Measurements from ENCODE around the gene LAMC1. TPM values are rescaled to one million over a fixed set of nuclear protein-coding genes. Genes with fewer than 3 reads are reported as not detected.
A peak's percentile ranks its signal among the peaks of the same experiment; 100 is the strongest.

The LAMC1 gene
- total RNA-seq, 4 donors from 2014 or later, result 387 to 474 (median 408) TPM

GRCh38 chr1:183090391-183091006, 67.3 kb downstream of the LAMC1 start:
- H3K4me3 ChIP-seq, result peak overlapping the region in 2 of 4 donors; percentile 5 to 6
- 26% methylated on average over 5 of the region's 5 CpGs for WGBS
- no peaks in the 10 kb centered on the region for H3K27me3 ChIP-seq
- peak overlapping the region; percentile 65 to 83 (median 71) for H3K27ac ChIP-seq (replicated peaks in 1 of 4)
- peaks cover 34 to 93% (median 90%) of the 10 kb centered on the region in 4 donors for H3K4me1 ChIP-seq
- DNase-seq (ENCODE audit: extremely low spot score), result no peak
- no peaks in the 10 kb centered on the region for H3K36me3 ChIP-seq
- TF ChIP-seq CTCF (IDR thresholded peaks at IDR 0.05) (no peak), POLR2AphosphoS5 (IDR thresholded peaks at IDR 0.05) (peak; percentile 78 to 87), POLR2A (IDR thresholded peaks at IDR 0.05; ENCODE audit: low read depth) (no peak), EP300 (IDR thresholded peaks at IDR 0.05) (no peak)
- H3K9me3 ChIP-seq, result no peaks in the 10 kb centered on the region
- intact Hi-C loops (cut with DNase I), result no loop called here

GRCh38 chr1:183091181-183091580, 68.0 kb downstream of the LAMC1 start:
- 75% methylated on average over 2 of the region's 2 CpGs for WGBS
- intact Hi-C loops (cut with DNase I), result no loop called here
- no peak for TF ChIP-seq POLR2AphosphoS5 (IDR thresholded peaks at IDR 0.05)
- Histone ChIP-seq H3K9me3 (no peaks in the 10 kb centered on the region), H3K4me3 (peak overlapping the region in 1 of 4 donors; percentile 6), H3K36me3 (no peaks in the 10 kb centered on the region), H3K4me1 (peaks cover 34 to 93% (median 90%) of the 10 kb centered on the region in 4 donors), H3K27ac (replicated peaks in 1 of 4) (peak overlapping the region; percentile 65 to 83 (median 71)), H3K27me3 (no peaks in the 10 kb centered on the region)
- DNase-seq (ENCODE audit: extremely low spot score), result no peak

- Histone ChIP-seq H3K36me3 (no peaks in the 10 kb centered on the region), H3K27ac (replicated peaks in 1 of 4) (peak overlapping the region in 3 of 4 donors; percentile 18 to 66 (median 30)), H3K9me3 (no peaks in the 10 kb centered on the region), H3K4me3 (no peak overlapping the region), H3K4me1 (peaks cover 42 to 98% (median 94%) of the 10 kb centered on the region in 4 donors), H3K27me3 (no peaks in the 10 kb centered on the region)
- no peak for TF ChIP-seq POLR2A (IDR thresholded peaks at IDR 0.05; ENCODE audit: low read depth)
- no peak for DNase-seq (ENCODE audit: extremely low spot score)
- WGBS, result 93% methylated on average over 2 of the region's 2 CpGs
- intact Hi-C loops (cut with DNase I), result no loop called here
These were observed 69.1 kb downstream of the LAMC1 start for GRCh38 chr1:183092350-183092749.

- TF ChIP-seq EP300 (IDR thresholded peaks at IDR 0.05), result no peak
- no peak for TF ChIP-seq POLR2A (IDR thresholded peaks at IDR 0.05; ENCODE audit: low read depth)
- TF ChIP-seq CTCF (IDR thresholded peaks at IDR 0.05), result no peak
- no peak for TF ChIP-seq POLR2AphosphoS5 (IDR thresholded peaks at IDR 0.05)
- intact Hi-C loops (cut with DNase I), result no loop called here
These were observed 69.9 kb downstream of the LAMC1 start for GRCh38 chr1:183093066-183093668.

GRCh38 chr1:183093786-183094298, 70.6 kb downstream of the LAMC1 start:
- DNase-seq (ENCODE audit: extremely low spot score), result no peak
- H3K27ac ChIP-seq (replicated peaks in 1 of 4), result peak overlapping the region in 3 of 4 donors; percentile 1 to 30 (median 18)
- H3K36me3 ChIP-seq, result peaks cover 0 to 3% (median 0%) of the 10 kb centered on the region in 4 donors
- no peak for TF ChIP-seq EP300 (IDR thresholded peaks at IDR 0.05)
- TF ChIP-seq POLR2A (IDR thresholded peaks at IDR 0.05; ENCODE audit: low read depth), result no peak
- peak in 1 of 2 donors; percentile 38 for TF ChIP-seq POLR2AphosphoS5 (IDR thresholded peaks at IDR 0.05)
- no peak for TF ChIP-seq CTCF (IDR thresholded peaks at IDR 0.05)
- peaks cover 51 to 98% (median 93%) of the 10 kb centered on the region in 4 donors for H3K4me1 ChIP-seq
- no peaks in the 10 kb centered on the region for H3K27me3 ChIP-seq
- intact Hi-C loops (cut with DNase I), result no loop called here
- no peak overlapping the region for H3K4me3 ChIP-seq
- WGBS, result 53% methylated on average over 1 of the region's 1 CpG
- no peaks in the 10 kb centered on the region for H3K9me3 ChIP-seq

More at GRCh38 chr1:183093066-183093668, 69.9 kb downstream of the LAMC1 start:
- H3K9me3 ChIP-seq, result no peaks in the 10 kb centered on the region
- no peak overlapping the region for H3K4me3 ChIP-seq
- no peaks in the 10 kb centered on the region for H3K36me3 ChIP-seq
- 88% methylated on average over 3 of the region's 3 CpGs for WGBS
- no peaks in the 10 kb centered on the region for H3K27me3 ChIP-seq
- DNase-seq (ENCODE audit: extremely low spot score), result no peak
- H3K27ac ChIP-seq (replicated peaks in 1 of 4), result peak overlapping the region; percentile 1 to 30 (median 12)
- peaks cover 49 to 98% (median 94%) of the 10 kb centered on the region in 4 donors for H3K4me1 ChIP-seq
